IMR-90 (cell line): Measurements from ENCODE around the gene KRT6C. TPM values are rescaled to one million over a fixed set of nuclear protein-coding genes. Genes with fewer than 3 reads are reported as not detected.

Experiments
- ATAC-seq: fragments of 200-7000 bp; cut with Tn5 transposase; 2 replicates; pipeline ENCODE4 v1.9.1; 2020; ENCODE audit warnings: low read depth, mild to moderate bottlenecking, moderate library complexity
- BruUV-seq: library from RNA; stranded (reverse); fragments of 400-500 nt; replicated peaks from 2 replicates; lab custom pipeline; 2021; lab: Mats Ljungman, UMichigan
- CTCF ChIA-PET: fragments of 300-600 bp; formaldehyde crosslinking; extraction: SDS; loops from one replicate; lab custom pipeline; 2021; ENCODE audit warnings: antibody characterized with exemption; lab: Yijun Ruan, JAX
- POLR2A ChIA-PET: fragments of 300-600 bp; sonication (Branson Sonifier 250); formaldehyde crosslinking; loops from one replicate; lab custom pipeline; 2022; ENCODE audit warnings: antibody characterized with exemption; ENCODE audit not compliant: unreplicated experiment; lab: Charles Lee
- DNase-seq: peaks from one replicate; pipeline ENCODE4 v3.0.0; 2013
- H2AFZ ChIP-seq: replicated peaks from 2 replicates; pipeline ENCODE3; 2013; ENCODE audit warnings: low read length, mild to moderate bottlenecking; ENCODE audit not compliant: poor library complexity
- H2AK5ac ChIP-seq: 2 replicates; pipeline ENCODE4 v1.6.1; 2013; ENCODE audit warnings: low read depth, low read length, inconsistent platforms
- H2AK9ac ChIP-seq: replicated peaks from 2 replicates; pipeline ENCODE3; 2013; ENCODE audit warnings: mild to moderate bottlenecking, low read depth, low read length, moderate library complexity; ENCODE audit not compliant: poor library complexity
- H2BK120ac ChIP-seq: 2 replicates; pipeline ENCODE4 v1.6.1; 2013; ENCODE audit warnings: low read depth, low read length, inconsistent platforms
- H2BK15ac ChIP-seq: 3 replicates; pipeline ENCODE4 v1.6.1; 2013; ENCODE audit warnings: low read depth, low read length, inconsistent platforms
- H2BK20ac ChIP-seq: 2 replicates; pipeline ENCODE4 v1.6.1; 2013; ENCODE audit warnings: low read depth, mild to moderate bottlenecking, inconsistent platforms, low read length, moderate library complexity
- H2BK5ac ChIP-seq: 2 replicates; pipeline ENCODE4 v1.6.1; 2013; ENCODE audit warnings: mild to moderate bottlenecking, low read depth, low read length, inconsistent platforms; ENCODE audit not compliant: poor library complexity, severe bottlenecking
- H3K14ac ChIP-seq: replicated peaks from 2 replicates; pipeline ENCODE4 v1.6.1; 2013; ENCODE audit warnings: low read depth, low read length, inconsistent platforms
- H3K18ac ChIP-seq: 2 replicates; pipeline ENCODE4 v1.6.1; 2013; ENCODE audit warnings: low read depth, low read length, control low read depth
- H3K23ac ChIP-seq: 2 replicates; pipeline ENCODE4 v1.6.1; 2013; ENCODE audit warnings: low read depth, low read length, inconsistent platforms
- H3K27ac ChIP-seq: 2 replicates; pipeline ENCODE4 v1.5.1; 2013; ENCODE audit warnings: mild to moderate bottlenecking, control low read depth, low read length; ENCODE audit not compliant: insufficient read depth
- H3K27me3 ChIP-seq: 2 replicates; pipeline ENCODE4 v1.6.1; 2013; ENCODE audit warnings: low read length; ENCODE audit not compliant: control insufficient read depth, insufficient read depth
- H3K36me3 ChIP-seq: 2 replicates; pipeline ENCODE4 v1.6.1; 2013; ENCODE audit warnings: low read length, mixed read lengths; ENCODE audit not compliant: control insufficient read depth, insufficient read depth
- H3K4ac ChIP-seq: 2 replicates; pipeline ENCODE4 v1.6.1; 2013; ENCODE audit warnings: low read depth, low read length, inconsistent platforms
- H3K4me1 ChIP-seq: 2 replicates; pipeline ENCODE4 v1.6.1; 2013; ENCODE audit warnings: low read length, mixed read lengths; ENCODE audit not compliant: control insufficient read depth, insufficient read depth
- H3K4me2 ChIP-seq: 2 replicates; pipeline ENCODE4 v1.6.1; 2013; ENCODE audit warnings: low read depth, mild to moderate bottlenecking, control low read depth, low read length, moderate library complexity
- H3K4me3 ChIP-seq: 2 replicates; pipeline ENCODE4 v1.5.1; 2013; ENCODE audit warnings: low read depth, mild to moderate bottlenecking, control low read depth, low read length, moderate library complexity; ENCODE audit not compliant: insufficient read depth
- H3K56ac ChIP-seq: 2 replicates; pipeline ENCODE4 v1.6.1; 2013; ENCODE audit warnings: low read length, inconsistent platforms; ENCODE audit not compliant: insufficient read depth; ENCODE audit errors: extremely low read depth
- H3K79me1 ChIP-seq, 2 experiments: 2 replicates each; pipeline ENCODE4 v1.6.1; 2013; ENCODE audit warnings: low read length in 2 of 2, inconsistent platforms in 1 of 2, low read depth in 1 of 2
- H3K9ac ChIP-seq: 2 replicates; pipeline ENCODE4 v1.6.1; 2013; ENCODE audit warnings: low read depth, low read length, control low read depth
- H3K9me1 ChIP-seq: 2 replicates; pipeline ENCODE4 v1.6.1; 2013; ENCODE audit warnings: low read length, inconsistent platforms; ENCODE audit not compliant: insufficient read depth
- H3K9me3 ChIP-seq: 2 replicates; pipeline ENCODE4 v1.6.1; 2013; ENCODE audit warnings: low read length; ENCODE audit not compliant: control insufficient read depth, insufficient read depth
- H4K20me1 ChIP-seq: 2 replicates; pipeline ENCODE4 v1.6.1; 2013; ENCODE audit warnings: low read length, inconsistent platforms; ENCODE audit not compliant: insufficient read depth
- H4K5ac ChIP-seq: 2 replicates; pipeline ENCODE4 v1.6.1; 2013; ENCODE audit warnings: mild to moderate bottlenecking, low read depth, low read length, control low read depth
- H4K8ac ChIP-seq, 2 experiments: 2 replicates each; pipeline ENCODE4 v1.6.1; 2013; ENCODE audit warnings: low read depth in 2 of 2, low read length in 2 of 2, control low read depth in 1 of 2, inconsistent platforms in 1 of 2
- H4K91ac ChIP-seq: 2 replicates; pipeline ENCODE4 v1.6.1; 2013; ENCODE audit warnings: low read depth, low read length, inconsistent platforms; ENCODE audit not compliant: insufficient read depth
- CEBPB ChIP-seq: IDR thresholded peaks from 2 replicates; pipeline ENCODE4 v1.6.1; 2012; ENCODE audit warnings: low read depth, low read length, improper control_type of control experiment
- MAZ ChIP-seq: IDR thresholded peaks from 2 replicates; pipeline ENCODE4 v1.6.1; 2012; ENCODE audit warnings: low read depth, mild to moderate bottlenecking, low read length, improper control_type of control experiment, moderate library complexity, borderline replicate concordance
- WGBS, 2 experiments: methylation state at CpG; one replicate each; pipeline versions ENCODE4 v1.1.5 to v1.1.7; 2013; ENCODE audit warnings: missing lambda C conversion rate in 2 of 2; ENCODE audit not compliant: insufficient read length in 1 of 2; ENCODE audit errors: extremely low coverage in 2 of 2; 5-methylcytosine and 5-hydroxymethylcytosine counted together
- dilution Hi-C: fragments of 300-500 bp; cut with HindIII; formaldehyde crosslinking; loops from one replicate; pipeline ENCODE4 v1.14.3; 2018; ENCODE audit warnings: low sequenced_read_pairs; ENCODE audit not compliant: unreplicated experiment
- in situ Hi-C: fragments of 300-500 bp; cut with MboI; formaldehyde crosslinking; loops from 3 replicates; pipeline ENCODE4 v1.14.3; 2019; ENCODE audit warnings: low sequenced_read_pairs, inconsistent platforms, mixed read lengths
- intact Hi-C: fragments of 100-400 bp; cut with micrococcal nuclease; formaldehyde crosslinking; loops from 2 replicates; pipeline ENCODE4 v1.10.0; 2022
- polyA plus RNA-seq, 3 experiments: library from polyadenylated mRNA; depleted of rRNA; stranded (reverse); fragments of >200 nt; gene quantifications; 2 replicates each; pipeline ENCODE4 v1.2.3, GENCODE V29; 2012; ENCODE audit warnings: low replicate concordance in 1 of 3
- total RNA-seq: library from RNA; depleted of rRNA; stranded (reverse); fragments of >200 nt; gene quantifications from 2 replicates; pipeline ENCODE4 v1.2.3, GENCODE V29; 2012

The KRT6C gene
- total and polyA plus RNA-seq, 2 of the 4 experiments (the other 2 are of a cell fraction) = not detected

DNA sequence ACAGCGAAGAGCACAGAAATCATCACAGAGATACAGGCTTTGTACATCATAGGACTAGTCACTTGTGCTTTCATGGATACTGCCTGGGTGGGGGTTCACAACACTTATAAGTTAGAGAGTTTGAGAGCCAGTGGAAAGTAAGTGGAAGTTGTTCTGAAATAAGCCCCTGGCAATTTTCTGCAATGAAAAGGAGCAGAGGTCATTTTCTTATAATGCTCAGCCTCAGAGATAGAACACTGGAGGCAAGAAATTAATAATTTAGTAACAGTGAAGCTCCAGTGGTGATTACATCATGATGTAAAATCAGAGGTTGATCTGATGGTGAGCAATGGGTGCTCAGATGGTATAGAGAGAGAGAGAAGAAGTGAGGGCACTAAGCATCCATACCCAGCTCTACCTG is 13.6 kb upstream of the KRT6C start:
- no peaks in the 10 kb centered on the region for H3K9me3 ChIP-seq
- CTCF ChIA-PET = no interaction called here
- no CpG with 5 or more reads among the region's 1 CpG for WGBS, 2 experiments
- intact Hi-C loops = no loop called here
- H3K27ac ChIP-seq = no peak overlapping the region
- no peak overlapping the region for H4K91ac ChIP-seq
- H3K4me2 ChIP-seq = no peak overlapping the region
- no peaks in the 10 kb centered on the region for H4K20me1 ChIP-seq
- no peak overlapping the region for H2BK120ac ChIP-seq
- no peak overlapping the region for H4K5ac ChIP-seq
- H3K56ac ChIP-seq = no peak overlapping the region
- H3K23ac ChIP-seq = no peak overlapping the region
- DNase-seq = no peak
- ATAC-seq = no peak
- no peak for TF ChIP-seq MAZ
- TF ChIP-seq CEBPB = no peak
- dilution Hi-C loops = no loop called here
- no peak overlapping the region for H3K4me3 ChIP-seq
- H2BK15ac ChIP-seq = no peak overlapping the region
- H2AK5ac ChIP-seq = no peak overlapping the region
- no TSS peak for BruUV-seq
- H3K4me1 ChIP-seq = no peaks in the 10 kb centered on the region
- POLR2A ChIA-PET = no interaction called here
- H2BK20ac ChIP-seq = no peak overlapping the region
- H2BK5ac ChIP-seq = no peak overlapping the region
- no peak overlapping the region for H3K14ac ChIP-seq
- no peak overlapping the region for H3K9ac ChIP-seq
- no peak overlapping the region for H2AK9ac ChIP-seq
- H2AFZ ChIP-seq = no peak overlapping the region
- H3K79me1 ChIP-seq = no peaks in the 10 kb centered on the region
- in situ Hi-C loops = no loop called here
- H3K9me1 ChIP-seq = no peaks in the 10 kb centered on the region
- H3K4ac ChIP-seq = no peak overlapping the region
- H3K18ac ChIP-seq = no peak overlapping the region
- H3K27me3 ChIP-seq = peaks cover 6% of the 10 kb centered on the region
- H3K36me3 ChIP-seq = no peaks in the 10 kb centered on the region
- no peak overlapping the region for H4K8ac ChIP-seq
